Astrocyte (in vitro differentiated cells and primary cell): Measurements from ENCODE around the gene FHOD1. TPM values are rescaled to one million over a fixed set of nuclear protein-coding genes. Genes with fewer than 3 reads are reported as not detected.

Source experiments
- DNase-seq: peaks from one replicate; pipeline ENCODE4 v3.0.0-alpha.2; 2010; ENCODE audit warnings: low read depth
- FAIRE-seq: peaks from 2 replicates; lab custom pipeline; 2011; peaks lifted over from hg19 to GRCh38; lab: Jason Lieb, UNC
- H2AFZ ChIP-seq: 2 replicates; pipeline ENCODE4 v1.6.0; 2012; ENCODE audit warnings: low read depth, low read length, inconsistent platforms
- H3K27ac ChIP-seq: 2 replicates; pipeline ENCODE4 v1.5.1; 2011; ENCODE audit warnings: low read depth, low read length, inconsistent platforms
- H3K27me3 ChIP-seq: 2 replicates; pipeline ENCODE4 v1.6.0; 2011; ENCODE audit warnings: low read length, inconsistent platforms; ENCODE audit not compliant: insufficient read depth
- H3K36me3 ChIP-seq: 2 replicates; pipeline ENCODE4 v1.5.1; 2011; ENCODE audit warnings: low read length, inconsistent platforms; ENCODE audit not compliant: insufficient read depth
- H3K4me1 ChIP-seq: 2 replicates; pipeline ENCODE4 v1.5.1; 2011; ENCODE audit warnings: low read length, inconsistent platforms; ENCODE audit not compliant: insufficient read depth
- H3K4me2 ChIP-seq: 2 replicates; pipeline ENCODE4 v1.6.0; 2012; ENCODE audit warnings: low read length, inconsistent platforms
- H3K4me3 ChIP-seq: 2 replicates; pipeline ENCODE4 v1.5.1; 2011; ENCODE audit warnings: low read depth, mild to moderate bottlenecking, low read length, inconsistent platforms; ENCODE audit not compliant: insufficient read depth
- H3K79me2 ChIP-seq: 2 replicates; pipeline ENCODE4 v1.6.0; 2012; ENCODE audit warnings: mild to moderate bottlenecking, low read length, inconsistent platforms; ENCODE audit not compliant: insufficient read depth
- H3K9ac ChIP-seq: 2 replicates; pipeline ENCODE4 v1.6.0; 2012; ENCODE audit warnings: mild to moderate bottlenecking, low read length, inconsistent platforms
- H3K9me3 ChIP-seq: 2 replicates; pipeline ENCODE4 v1.5.1; 2012; ENCODE audit warnings: low read depth, mild to moderate bottlenecking, low read length, inconsistent platforms; ENCODE audit not compliant: insufficient read depth
- H4K20me1 ChIP-seq: 2 replicates; pipeline ENCODE4 v1.6.0; 2012; ENCODE audit warnings: low read length, inconsistent platforms; ENCODE audit not compliant: insufficient read depth
- H3K27ac Mint-ChIP-seq: one replicate; pipeline ENCODE4 v1.8.0; 2021; ENCODE audit warnings: mild to moderate bottlenecking, mixed read lengths; ENCODE audit not compliant: unreplicated experiment
- H3K27me3 Mint-ChIP-seq: one replicate; pipeline ENCODE4 v1.8.0; 2021; ENCODE audit warnings: low read depth, mixed read lengths; ENCODE audit not compliant: unreplicated experiment
- H3K36me3 Mint-ChIP-seq: one replicate; pipeline ENCODE4 v1.8.0; 2021; ENCODE audit warnings: low read depth, mixed read lengths; ENCODE audit not compliant: unreplicated experiment
- H3K4me1 Mint-ChIP-seq: one replicate; pipeline ENCODE4 v1.8.0; 2021; ENCODE audit warnings: low read depth, mixed read lengths; ENCODE audit not compliant: unreplicated experiment
- H3K4me3 Mint-ChIP-seq: one replicate; pipeline ENCODE4 v1.8.0; 2021; ENCODE audit warnings: mild to moderate bottlenecking, moderate library complexity, mixed read lengths; ENCODE audit not compliant: unreplicated experiment
- H3K9me3 Mint-ChIP-seq: one replicate; pipeline ENCODE4 v1.8.0; 2021; ENCODE audit warnings: mild to moderate bottlenecking, mixed read lengths; ENCODE audit not compliant: unreplicated experiment
- CTCF ChIP-seq: IDR thresholded peaks from 2 replicates; pipeline ENCODE4 v1.5.1; 2011; ENCODE audit warnings: low read depth, mild to moderate bottlenecking, inconsistent platforms, low read length, moderate library complexity; ENCODE audit not compliant: insufficient read depth
- EZH2 ChIP-seq: IDR thresholded peaks from 2 replicates; pipeline ENCODE4 v1.6.1; 2012; ENCODE audit warnings: mild to moderate bottlenecking, low read length, inconsistent platforms; ENCODE audit not compliant: insufficient read depth
- total RNA-seq: library from RNA; stranded (reverse); gene quantifications from 2 replicates; pipeline ENCODE4 v1.2.1, GENCODE V29; 2021

FHOD1 gene
- total RNA-seq, 1 donor from 2014 or later: 38.1 TPM

- Histone ChIP-seq H2AFZ (no peak overlapping the region), H3K9me3 (no peaks in the 10 kb centered on the region), H4K20me1 (no peaks in the 10 kb centered on the region), H3K4me2 (no peak overlapping the region), H3K4me3 (no peak overlapping the region), H3K27me3 (no peaks in the 10 kb centered on the region), H3K27ac (no peak overlapping the region), H3K36me3 (no peaks in the 10 kb centered on the region), H3K4me1 (peaks cover 12% of the 10 kb centered on the region), H3K9ac (no peak overlapping the region), H3K79me2 (no peaks in the 10 kb centered on the region)
- H3K27ac Mint-ChIP-seq: peak overlapping the region; percentile 53
- H3K4me3 Mint-ChIP-seq: no peak overlapping the region
- peaks cover 6% of the 10 kb centered on the region for H3K27me3 Mint-ChIP-seq
- DNase-seq: no peak
- H3K9me3 Mint-ChIP-seq: no peaks in the 10 kb centered on the region
- TF ChIP-seq CTCF (no peak), EZH2 (no peak)
- H3K36me3 Mint-ChIP-seq: peaks cover 3% of the 10 kb centered on the region
- peaks cover 1% of the 10 kb centered on the region for H3K4me1 Mint-ChIP-seq
- FAIRE-seq: no peak
Observed at GRCh38 chr16:67206838-67207248, 40.4 kb downstream of the FHOD1 start.

GRCh38 chr16:67206129-67206837 is 41.0 kb downstream of the FHOD1 start:
- H3K9me3 ChIP-seq: no peaks in the 10 kb centered on the region
- no peak for FAIRE-seq
- no peaks in the 10 kb centered on the region for H3K27me3 ChIP-seq
- H3K27ac ChIP-seq: no peak overlapping the region
- H3K9ac ChIP-seq: no peak overlapping the region
- no peak overlapping the region for H3K4me2 ChIP-seq
- H3K36me3 Mint-ChIP-seq: peaks cover 3% of the 10 kb centered on the region
- H4K20me1 ChIP-seq: no peaks in the 10 kb centered on the region
- H3K9me3 Mint-ChIP-seq: no peaks in the 10 kb centered on the region
- peak overlapping the region; percentile 53 for H3K27ac Mint-ChIP-seq
- H3K4me1 Mint-ChIP-seq: no peaks in the 10 kb centered on the region
- H2AFZ ChIP-seq: no peak overlapping the region
- H3K4me3 Mint-ChIP-seq: no peak overlapping the region
- H3K36me3 ChIP-seq: no peaks in the 10 kb centered on the region
- H3K79me2 ChIP-seq: no peaks in the 10 kb centered on the region
- peaks cover 6% of the 10 kb centered on the region for H3K27me3 Mint-ChIP-seq
- no peak overlapping the region for H3K4me3 ChIP-seq
- no peak for DNase-seq
- peaks cover 12% of the 10 kb centered on the region for H3K4me1 ChIP-seq
- TF ChIP-seq CTCF (no peak), EZH2 (no peak)

GRCh38 chr16:67204076-67204475 is 43.2 kb downstream of the FHOD1 start:
- TF ChIP-seq EZH2: no peak
- no peak for TF ChIP-seq CTCF
- DNase-seq (no peak), FAIRE-seq (no peak)
- no peak overlapping the region for H3K4me3 ChIP-seq
- peaks cover 6% of the 10 kb centered on the region for H4K20me1 ChIP-seq
- H3K79me2 ChIP-seq: no peaks in the 10 kb centered on the region
- H3K4me2 ChIP-seq: no peak overlapping the region
- H3K9me3 Mint-ChIP-seq: no peaks in the 10 kb centered on the region
- H3K4me3 Mint-ChIP-seq: no peak overlapping the region
- H3K27ac Mint-ChIP-seq: no peak overlapping the region
- no peaks in the 10 kb centered on the region for H3K27me3 Mint-ChIP-seq
- H3K36me3 ChIP-seq: no peaks in the 10 kb centered on the region
- H3K9me3 ChIP-seq: no peaks in the 10 kb centered on the region
- no peak overlapping the region for H3K27ac ChIP-seq
- H3K9ac ChIP-seq: no peak overlapping the region
- no peak overlapping the region for H2AFZ ChIP-seq
- peaks cover 3% of the 10 kb centered on the region for H3K36me3 Mint-ChIP-seq
- H3K4me1 ChIP-seq: peaks cover 12% of the 10 kb centered on the region
- H3K27me3 ChIP-seq: no peaks in the 10 kb centered on the region
- no peaks in the 10 kb centered on the region for H3K4me1 Mint-ChIP-seq
